Stimulated activated CD4-positive, alpha-beta T cell treated with anti-CD3 and anti-CD28 coated beads, TNF-alpha, amount 100 ng/mL, for 48 hours (primary cell): ENCODE measurements around the gene UGT1A1.

ENCODE experiments used
- DNase-seq, 3 donors: peaks; one replicate each; pipeline ENCODE4 v3.0.0-alpha.2; 2020; ENCODE audit warnings: low read depth in 3 of 3

Gene UGT1A1

DNA sequence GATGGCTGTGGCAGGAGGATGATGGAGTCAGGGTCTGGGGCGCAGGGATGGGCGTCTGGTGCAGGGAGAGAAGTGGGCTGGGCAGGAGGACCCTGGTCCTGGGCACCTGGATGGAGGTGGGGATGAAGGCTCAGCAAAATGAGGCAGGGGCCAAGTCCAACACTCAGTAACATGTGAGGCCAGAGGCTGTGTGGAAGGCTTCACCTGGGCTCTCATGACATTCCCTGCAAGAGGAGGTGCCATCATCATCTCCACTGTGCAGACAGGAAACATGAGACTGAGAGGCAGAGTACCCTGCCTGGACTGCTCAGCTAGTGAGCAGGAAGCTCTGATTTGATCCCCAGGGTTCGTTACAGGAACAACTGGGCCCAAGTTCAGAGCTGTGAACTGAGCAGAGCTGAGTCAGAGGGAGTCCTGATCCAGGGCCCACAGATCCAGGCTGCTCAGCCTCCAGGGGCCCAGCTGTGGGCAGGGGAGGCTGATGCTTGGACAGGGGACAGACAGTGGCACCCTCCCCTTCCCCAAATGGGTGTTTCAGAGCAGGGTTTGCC lies 57.4 kb downstream of the UGT1A1 start:
- DNase-seq = no peak

DNA sequence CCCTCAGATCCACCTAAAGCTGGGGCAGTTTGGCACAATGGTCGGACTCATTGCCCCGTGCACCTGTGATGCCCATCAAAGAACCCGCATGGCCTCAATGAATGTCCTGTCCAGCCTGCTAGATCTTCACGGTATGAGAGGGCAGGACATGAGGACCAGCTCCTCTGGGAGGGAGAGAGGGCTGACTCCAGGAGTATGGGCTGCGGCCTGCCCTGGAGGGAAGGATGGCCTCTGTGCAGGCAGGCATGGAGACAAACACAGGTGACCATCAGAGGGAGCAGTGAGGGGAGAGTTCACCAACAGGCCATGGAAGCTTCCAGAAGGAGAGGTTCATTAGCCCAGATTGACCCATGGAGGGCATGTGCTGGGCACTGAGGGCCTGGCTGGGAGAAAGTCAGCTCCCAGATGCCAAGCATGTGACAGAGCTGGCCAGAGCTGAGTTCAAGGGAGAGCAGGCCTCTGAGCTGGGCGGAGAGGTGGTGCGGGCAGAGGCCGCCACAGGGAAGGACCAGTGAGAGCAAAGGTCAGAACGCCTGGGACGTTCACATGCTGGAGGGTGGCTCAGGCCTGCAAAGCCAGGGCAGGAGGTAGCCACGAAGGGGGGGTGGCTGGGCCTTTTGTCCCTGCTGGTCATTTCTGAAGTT lies 58.0 kb downstream of the UGT1A1 start:
- no peak for DNase-seq

DNA sequence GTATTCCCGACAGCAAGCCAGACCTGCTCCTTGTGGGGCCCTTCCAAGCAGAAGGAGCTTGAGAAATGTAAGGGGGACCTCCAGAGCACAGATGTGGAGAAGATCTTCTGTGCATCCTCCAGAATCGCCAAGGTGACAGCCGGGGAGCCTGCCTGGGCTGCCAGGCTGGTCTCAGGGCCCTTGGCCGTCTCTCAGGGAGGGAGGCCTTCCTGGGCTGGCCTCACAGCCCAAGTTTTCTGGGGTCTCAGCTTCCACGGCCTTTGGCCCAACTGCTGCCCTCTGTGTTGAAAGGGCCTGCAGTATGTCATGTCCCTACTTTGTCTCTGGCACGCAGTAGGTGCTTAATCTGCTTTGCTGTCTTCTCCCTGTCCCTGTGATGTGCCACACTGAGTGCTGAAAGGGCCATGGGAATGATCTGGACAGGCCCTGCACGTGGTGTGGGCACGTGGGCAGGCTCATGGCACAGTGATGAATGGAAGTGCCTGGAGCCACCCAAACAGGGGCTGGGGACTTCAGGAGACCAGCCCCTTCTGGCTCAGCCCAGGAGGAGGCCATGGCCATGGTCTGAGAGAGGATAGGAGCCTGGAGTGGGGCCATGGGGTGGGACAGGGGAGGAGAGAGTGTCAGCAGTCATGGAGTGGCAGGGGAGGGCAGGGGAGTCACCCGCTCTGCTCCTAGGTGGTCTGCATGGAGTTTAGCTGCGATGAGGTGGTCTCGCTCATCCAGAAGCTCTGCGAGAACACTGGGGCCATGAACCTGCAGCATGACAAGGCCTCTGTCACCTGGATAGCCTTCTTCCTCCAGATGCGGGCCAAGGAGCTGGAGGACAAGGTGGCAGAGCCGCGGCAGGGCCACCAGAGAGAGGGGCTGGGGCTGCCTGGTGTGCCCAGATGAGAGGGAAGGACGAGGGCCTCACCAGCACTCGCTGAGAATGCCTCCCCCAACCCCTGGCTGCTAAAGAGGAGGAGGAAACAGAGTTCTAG lies 58.9 kb downstream of the UGT1A1 start:
- DNase-seq = no peak

DNA sequence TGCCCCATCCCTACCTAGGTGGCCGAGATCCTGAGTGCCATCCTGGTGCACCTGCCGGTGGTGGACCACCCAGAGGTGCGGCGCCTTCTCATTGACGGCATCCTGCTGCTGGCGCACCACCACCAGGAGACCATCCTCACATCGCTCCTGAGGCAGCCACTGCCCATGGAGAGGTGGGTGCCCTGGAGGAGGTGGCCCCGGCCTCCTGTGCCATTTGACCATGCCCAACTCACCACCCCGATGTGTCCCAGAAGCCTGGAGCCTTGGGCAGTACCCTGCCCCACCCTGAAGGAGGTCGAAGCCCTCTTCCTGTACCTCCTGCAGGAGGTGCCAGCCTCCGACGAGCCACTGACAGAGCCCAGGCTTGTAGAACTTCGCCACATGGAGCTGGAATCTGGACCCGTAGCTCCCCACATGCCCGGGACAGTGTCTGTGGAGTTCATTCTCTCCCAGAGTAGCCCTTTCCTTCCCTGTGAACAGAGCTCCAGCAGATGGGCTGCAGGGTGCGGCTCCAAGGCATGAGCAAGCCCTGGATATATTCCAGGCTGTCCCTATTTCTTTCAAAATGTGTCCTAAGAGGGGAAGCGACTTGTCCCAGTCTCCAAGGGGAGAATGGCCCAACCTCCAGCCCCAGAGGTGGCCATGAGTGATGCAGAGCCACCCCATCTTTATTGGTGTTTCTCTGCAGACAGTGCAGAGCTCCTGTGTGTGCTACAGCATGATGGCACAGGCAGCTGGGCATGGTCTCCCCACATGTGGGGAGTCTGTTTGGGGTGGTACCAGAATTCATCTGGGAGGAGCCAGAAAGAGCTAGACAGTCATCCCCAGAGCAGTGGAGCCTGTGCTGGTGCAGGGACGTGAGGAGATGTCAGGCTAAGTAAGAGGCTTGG lies 60.1 kb downstream of the UGT1A1 start:
- no peak for DNase-seq

DNA sequence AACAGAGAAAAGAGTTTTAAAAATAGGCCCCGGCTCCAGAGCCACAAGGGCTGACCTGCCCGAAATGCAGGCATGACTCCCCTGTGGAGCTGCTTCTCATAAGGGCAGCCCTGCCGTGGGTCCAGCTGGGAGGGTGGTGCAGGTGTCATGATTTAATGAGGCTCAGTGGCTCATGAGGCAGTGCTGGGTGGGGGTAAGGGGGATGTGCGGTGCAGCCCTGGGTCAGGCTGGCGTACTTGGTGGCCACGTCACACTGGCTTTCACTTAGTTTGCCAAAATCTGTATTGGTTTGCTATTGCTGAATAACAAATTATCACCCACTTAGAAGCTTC lies 60.7 kb downstream of the UGT1A1 start:
- no peak for DNase-seq

DNA sequence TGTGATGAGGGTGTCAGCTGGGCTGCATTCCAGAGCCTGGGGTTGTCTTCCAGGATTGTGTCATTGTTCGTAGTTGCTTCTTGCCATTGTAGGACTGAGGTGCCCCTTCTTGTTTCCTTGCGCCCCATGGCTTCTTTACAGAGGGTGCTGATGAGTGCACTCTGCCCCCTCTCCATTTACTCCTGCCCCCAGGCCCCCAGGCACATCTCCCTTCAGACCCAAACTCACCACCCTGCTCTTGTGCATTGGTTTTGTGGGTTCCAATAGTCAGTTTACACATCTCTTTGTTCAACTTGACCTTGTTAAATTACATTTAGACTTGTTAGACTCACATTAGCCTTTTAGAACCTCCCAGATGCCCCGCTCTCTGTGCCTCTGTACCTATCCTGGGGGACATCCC lies 61.1 kb downstream of the UGT1A1 start:
- DNase-seq = no peak

DNA sequence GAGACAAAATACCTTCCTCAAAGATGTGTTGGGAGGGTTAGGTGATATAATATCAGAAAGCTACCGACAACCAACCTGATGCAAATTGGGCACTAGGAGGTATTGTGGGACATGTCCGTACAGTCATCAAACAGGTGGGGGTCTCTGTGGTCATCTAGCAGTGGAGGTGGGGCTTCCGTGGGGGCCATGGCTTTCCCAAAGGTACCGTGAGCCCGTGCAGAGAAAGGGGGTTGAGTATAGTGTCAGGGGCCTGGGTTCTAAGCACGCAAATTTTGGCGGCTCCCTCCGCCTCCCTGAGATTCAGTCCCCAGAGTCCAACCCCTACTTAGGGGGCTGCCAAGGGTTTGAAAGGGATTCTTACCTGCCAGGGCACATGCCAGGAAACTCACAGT lies 61.6 kb downstream of the UGT1A1 start:
- DNase-seq = no peak

DNA sequence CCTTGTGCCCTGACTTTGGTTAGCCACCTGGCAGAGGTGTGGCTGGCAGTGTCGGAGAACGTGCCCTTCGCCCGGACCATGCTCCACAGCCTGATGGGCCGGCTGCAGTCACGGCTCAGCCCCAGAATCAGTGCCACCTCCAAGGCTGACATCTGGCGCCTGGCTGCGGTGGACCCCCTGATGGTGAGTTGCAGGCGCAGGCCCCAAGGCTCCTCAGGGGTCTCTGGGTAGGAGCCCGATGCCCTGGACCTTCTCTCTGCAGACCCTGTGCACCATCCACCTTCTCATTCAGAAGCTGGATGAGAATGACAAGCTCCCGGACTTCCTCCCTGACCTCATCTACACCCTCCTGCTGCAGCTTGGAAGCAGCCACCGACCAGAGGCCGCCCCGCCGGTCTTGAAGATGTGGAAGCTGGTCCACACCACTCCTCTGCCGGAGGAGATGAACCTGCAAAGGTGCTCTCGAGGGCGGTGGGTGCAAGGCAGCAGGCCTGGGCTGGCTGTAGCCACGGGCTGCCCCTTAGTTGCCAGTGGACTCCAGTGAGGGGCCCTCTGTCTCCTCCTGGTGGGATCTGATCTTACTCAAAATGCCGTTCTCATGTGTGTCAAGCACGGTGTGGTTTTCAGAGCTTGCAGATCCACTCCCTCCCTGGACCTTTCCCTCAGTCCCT lies 62.2 kb downstream of the UGT1A1 start:
- DNase-seq = no peak
